ENCODE results near the gene ROBO4. TPM values are rescaled to one million over a fixed set of nuclear protein-coding genes. Genes with fewer than 3 reads are reported as not detected.

Gene ROBO4
- total RNA-seq, 2 donors from 2014 or later, result not detected

- no peak for DNase-seq
- H3K4me3 Mint-ChIP-seq, result peak overlapping the region; percentile 61 to 62
- H3K27me3 Mint-ChIP-seq (ENCODE audit: low read depth), result peaks cover 48% of the 10 kb centered on the region
- H3K9me3 Mint-ChIP-seq, result no peaks in the 10 kb centered on the region
- no peak overlapping the region for H3K27ac Mint-ChIP-seq
- ATAC-seq (replicated peaks in 1 of 2), result no peak
- peaks cover 35% of the 10 kb centered on the region for H3K4me1 Mint-ChIP-seq (ENCODE audit: low read depth)
- H3K36me3 Mint-ChIP-seq (ENCODE audit: insufficient read depth in 2 of 2), result peaks cover 1 to 2% of the 10 kb centered on the region in 2 donors
Observed at GRCh38 chr11:124835918-124836317, 61.7 kb downstream of the ROBO4 start.

GRCh38 chr11:124834526-124835180 is 63.0 kb downstream of the ROBO4 start:
- H3K36me3 Mint-ChIP-seq (ENCODE audit: insufficient read depth in 2 of 2), result no peaks in the 10 kb centered on the region
- no peak overlapping the region for H3K4me3 Mint-ChIP-seq
- no peaks in the 10 kb centered on the region for H3K9me3 Mint-ChIP-seq
- peaks cover 40% of the 10 kb centered on the region for H3K27me3 Mint-ChIP-seq (ENCODE audit: low read depth)
- DNase-seq (no peak), ATAC-seq (replicated peaks in 1 of 2) (no peak)
- no peak overlapping the region for H3K27ac Mint-ChIP-seq
- H3K4me1 Mint-ChIP-seq (ENCODE audit: low read depth), result peaks cover 29% of the 10 kb centered on the region

Other genes starting within 250 kb of the ROBO4 start
- gene SIAE, start 224.1 kb downstream of the ROBO4 start, total RNA-seq, result 10 to 100 TPM in 1 of 2 donors, 1 to 10 TPM in 1; 8.4 to 12.0 TPM
- gene SPA17, start 224.0 kb downstream of the ROBO4 start, total RNA-seq, result 1 to 10 TPM; 2.5 to 2.6 TPM
- gene NRGN, start 157.9 kb downstream of the ROBO4 start, total RNA-seq, result 1 to 10 TPM; 4.2 to 4.4 TPM
- under 1 TPM; 0.35 to 0.48 TPM for gene VSIG2, start 145.6 kb downstream of the ROBO4 start, total RNA-seq
- gene ESAM, start 135.6 kb downstream of the ROBO4 start, total RNA-seq, result 1 to 10 TPM in 1 of 2 donors, under 1 TPM in 1; 0.88 to 1.1 TPM
- gene MSANTD2, start 97.5 kb downstream of the ROBO4 start, total RNA-seq, result 10 to 100 TPM; 11.1 to 12.5 TPM
- gene ROBO3, start 32.4 kb downstream of the ROBO4 start, total RNA-seq, result 10 to 100 TPM; 21.5 to 26.6 TPM
- not detected for gene HEPN1, start 21.4 kb upstream of the ROBO4 start, total RNA-seq
- gene HEPACAM, start 38.2 kb upstream of the ROBO4 start, total RNA-seq, result not detected
- gene CCDC15, start 56.3 kb upstream of the ROBO4 start, total RNA-seq, result 1 to 10 TPM; 9.1 to 9.9 TPM
- gene SLC37A2, start 165.4 kb upstream of the ROBO4 start, total RNA-seq, result 1 to 10 TPM; 1.0 to 1.5 TPM
- 10 to 100 TPM; 14.6 to 18.4 TPM for gene TMEM218, start 213.8 kb upstream of the ROBO4 start, total RNA-seq